NCI-H1417 treated with DMSO at 0.1 percent for 48 hours (cell line): ENCODE data around the gene NRXN3.

Experiments used
- DNase-seq: peaks from one replicate; lab custom pipeline; 2025; lab: John Stamatoyannopoulos, UW

NRXN3 gene

DNA sequence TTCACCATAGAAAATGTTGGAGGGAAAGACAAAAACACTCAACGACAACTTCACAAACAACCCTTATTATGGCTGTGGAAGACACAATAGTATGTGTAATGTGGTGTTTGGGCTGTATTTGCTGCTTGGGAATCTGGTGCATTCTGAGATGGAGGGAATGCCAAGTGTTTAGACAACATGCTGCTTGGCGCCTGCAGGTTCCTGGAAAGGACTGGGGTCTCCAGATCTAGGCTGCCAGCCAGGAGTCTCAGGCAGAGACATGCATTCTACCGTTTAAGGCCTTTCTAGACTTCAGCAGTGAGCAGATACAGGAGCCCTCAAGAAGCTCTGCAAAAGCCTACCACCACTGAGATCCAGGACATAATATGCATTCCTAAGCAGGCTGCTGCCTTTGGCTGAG lies 418.7 kb downstream of the NRXN3 start:
- no peak for DNase-seq

DNA sequence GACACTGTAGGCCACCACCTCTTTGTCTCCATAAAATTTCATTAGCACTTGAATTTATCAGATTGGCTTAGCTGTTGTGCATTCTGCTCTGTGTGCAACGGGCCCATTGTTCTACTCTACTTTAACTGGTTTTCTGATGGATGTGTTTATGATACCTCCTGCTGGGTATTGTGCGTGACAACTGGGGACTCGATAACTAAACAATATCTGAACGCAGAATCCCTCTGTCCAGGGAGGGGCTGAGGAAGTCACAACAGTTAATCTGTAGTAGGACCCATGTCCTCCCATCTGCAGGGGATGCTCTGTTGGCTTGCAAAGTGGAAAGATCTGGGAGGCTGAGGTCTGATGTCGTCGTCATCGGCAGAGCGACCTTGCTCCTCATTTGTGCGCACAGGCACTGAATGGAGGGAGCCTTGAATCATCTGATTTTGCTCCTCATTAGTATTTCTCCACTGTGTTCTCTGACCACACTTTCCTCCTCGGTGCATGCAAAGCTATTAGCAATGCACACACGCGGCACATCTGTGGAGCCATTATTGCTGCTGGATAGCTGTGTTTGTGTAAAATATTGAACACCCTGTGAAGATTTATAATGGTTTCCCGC lies 422.5 kb downstream of the NRXN3 start:
- peak; percentile 69 for DNase-seq

DNA sequence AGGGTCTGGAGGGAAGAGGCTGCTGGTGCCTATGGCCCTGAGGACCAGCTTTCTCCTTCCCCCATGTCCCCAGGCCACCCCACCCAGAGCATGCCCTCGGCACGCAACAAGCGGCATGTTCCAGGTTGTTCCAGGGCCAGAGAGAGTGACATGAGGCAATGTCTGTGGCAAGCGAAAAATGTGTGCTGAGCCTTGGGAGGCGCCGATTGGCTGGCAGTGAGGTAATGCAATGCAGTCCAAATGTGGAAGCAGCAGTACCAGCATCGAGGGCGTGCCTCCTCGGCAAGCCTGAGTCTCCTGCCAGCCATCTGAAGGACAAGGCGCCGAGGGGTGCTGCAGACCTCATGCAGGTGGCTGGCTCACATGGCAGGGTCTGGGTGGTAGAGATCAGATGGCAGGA lies 423.8 kb downstream of the NRXN3 start:
- no peak for DNase-seq

GRCh38 chr14:78595797-78596196 lies 425.6 kb downstream of the NRXN3 start:
- no peak for DNase-seq

- peak; percentile 11 for DNase-seq
These were observed 428.1 kb downstream of the NRXN3 start for GRCh38 chr14:78598046-78598920.

DNA sequence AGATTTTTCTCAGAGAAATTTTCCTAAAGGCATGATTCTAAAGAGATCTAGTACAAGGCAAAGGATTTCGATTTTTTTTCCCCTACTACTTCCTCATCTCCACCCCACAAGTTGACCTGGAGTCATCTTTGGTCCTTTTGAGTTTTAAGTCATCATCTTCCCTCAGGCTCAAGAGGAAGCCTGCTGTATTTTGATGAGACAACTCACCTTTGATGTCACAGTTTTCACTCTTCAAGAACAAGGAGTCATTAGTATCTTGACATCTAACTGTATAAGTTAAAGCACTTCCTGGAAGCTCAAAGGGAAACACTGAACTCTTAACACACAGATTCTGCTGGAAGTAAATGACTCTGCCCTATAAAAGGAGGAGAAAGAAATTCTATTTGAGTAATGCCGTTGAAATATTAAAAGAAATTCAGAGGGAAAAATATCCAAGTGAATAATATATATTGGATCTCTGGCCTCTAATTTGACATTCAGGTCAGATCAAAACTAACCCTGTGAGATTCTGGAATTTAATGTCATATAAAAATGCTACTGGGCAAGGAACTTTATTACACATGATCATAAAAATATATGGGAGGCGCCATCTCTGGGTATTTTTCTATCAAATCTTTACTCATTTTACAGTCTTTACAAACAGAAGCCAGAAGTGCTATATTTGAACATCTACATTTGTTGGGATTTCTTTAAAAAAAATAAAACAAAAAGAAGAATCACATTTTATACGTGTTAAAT lies 435.0 kb downstream of the NRXN3 start:
- no peak for DNase-seq

DNA sequence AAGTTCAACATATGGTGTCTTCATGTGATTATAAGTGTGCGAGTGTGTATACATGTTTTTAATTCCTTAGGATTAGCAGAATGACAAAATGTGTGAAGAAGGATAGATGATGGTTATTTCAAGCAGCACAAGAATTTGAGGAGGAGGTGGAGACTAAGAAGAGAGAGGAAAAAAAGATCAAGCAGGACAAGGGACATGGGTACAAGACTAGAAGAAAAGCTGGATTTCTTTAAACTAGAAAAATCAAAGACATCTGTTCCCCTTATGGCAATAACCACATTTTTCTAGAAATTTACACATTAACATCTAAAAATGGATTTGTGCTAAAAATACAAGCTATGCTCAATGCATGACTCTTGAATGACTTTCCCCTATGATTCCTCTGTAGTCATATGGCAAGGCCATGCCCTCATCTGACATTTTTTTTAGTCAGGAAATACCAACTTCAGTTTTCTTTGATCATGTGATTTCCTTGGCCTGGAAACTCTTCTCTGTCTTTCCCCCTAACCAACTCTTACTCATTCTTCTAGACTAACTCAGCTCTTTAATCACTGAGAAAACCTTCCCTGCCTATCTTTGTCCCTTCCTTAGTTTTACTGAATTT lies 435.8 kb downstream of the NRXN3 start:
- no peak for DNase-seq

DNA sequence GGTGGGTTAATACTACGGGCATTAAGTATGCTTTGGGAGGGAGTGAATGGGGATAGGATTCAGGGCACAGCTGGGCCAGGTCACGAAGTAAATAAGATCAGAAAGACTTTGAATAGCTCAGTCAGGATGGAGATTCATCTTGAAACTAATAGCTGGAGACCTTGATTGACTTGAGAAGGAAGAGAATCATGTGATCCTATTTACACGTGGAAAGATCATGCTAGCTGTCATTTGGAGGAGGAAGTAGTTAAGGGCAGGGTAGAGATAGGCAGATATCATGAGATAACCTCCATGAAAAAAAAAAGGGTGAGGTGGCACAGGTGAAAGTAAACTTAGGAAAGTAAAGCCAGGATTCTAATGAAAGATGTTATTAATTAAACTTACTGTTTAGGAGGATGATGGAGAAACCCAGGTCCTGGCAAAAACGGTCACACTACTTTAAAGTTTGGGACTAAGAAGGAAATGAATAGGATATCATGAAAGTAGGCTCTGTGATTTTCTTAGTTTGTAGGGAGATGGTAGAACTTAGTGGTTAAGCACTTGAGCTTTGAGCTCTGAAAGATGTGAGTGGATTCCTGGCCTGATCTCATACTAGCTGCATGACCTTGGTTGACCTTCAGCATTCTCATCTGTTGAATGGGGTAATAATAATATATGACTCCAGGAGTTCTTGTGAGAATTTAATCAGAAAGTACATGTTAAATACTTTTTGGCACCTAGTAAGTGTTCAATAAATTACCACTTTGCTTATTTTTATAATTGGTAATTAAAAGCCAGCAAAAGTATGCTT lies 439.0 kb downstream of the NRXN3 start:
- DNase-seq = no peak

DNA sequence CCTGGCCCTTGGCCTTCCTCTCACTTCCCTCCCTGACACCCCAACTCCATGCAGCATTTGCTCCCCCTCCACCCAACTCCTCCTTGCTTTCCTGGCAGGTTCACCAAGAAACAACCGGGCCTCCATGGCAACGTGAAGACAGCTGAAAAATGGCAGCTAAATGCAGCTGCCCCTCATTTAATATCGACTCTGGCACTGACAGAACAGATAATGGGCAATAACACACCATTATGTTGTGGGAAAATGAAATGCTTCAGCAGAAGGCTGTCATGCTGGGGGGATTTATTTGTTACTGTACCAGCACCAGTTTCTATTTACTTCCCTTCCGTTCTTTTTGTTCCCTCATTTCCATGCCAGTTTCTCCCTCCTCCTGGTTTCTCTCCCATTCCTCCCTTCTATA lies 440.8 kb downstream of the NRXN3 start:
- DNase-seq = no peak

- DNase-seq = no peak
These were observed 441.8 kb downstream of the NRXN3 start for GRCh38 chr14:78611796-78612571.

GRCh38 chr14:78612666-78613065 lies 442.5 kb downstream of the NRXN3 start:
- no peak for DNase-seq

DNA sequence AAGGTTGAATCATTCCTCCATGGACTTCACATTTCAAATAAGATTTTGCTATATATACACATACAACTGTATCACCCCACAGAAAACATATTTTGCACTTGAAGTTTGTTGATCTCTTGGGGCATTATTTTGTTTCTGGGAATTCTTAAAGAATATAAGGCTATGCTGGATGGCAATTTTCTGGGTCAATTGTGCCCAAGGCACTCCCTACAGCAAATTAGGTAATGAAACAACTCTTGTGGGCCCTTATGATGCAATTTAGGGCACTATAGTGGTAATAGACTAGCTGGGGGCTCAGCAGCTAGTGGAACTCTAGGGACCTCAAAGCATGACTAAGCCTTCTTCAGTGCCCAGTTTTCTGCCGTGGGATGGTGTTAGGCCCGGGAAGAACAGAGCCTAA lies 444.4 kb downstream of the NRXN3 start:
- no peak for DNase-seq

GRCh38 chr14:78617735-78618134 lies 447.6 kb downstream of the NRXN3 start:
- DNase-seq = no peak

GRCh38 chr14:78618368-78618767 lies 448.2 kb downstream of the NRXN3 start:
- DNase-seq = no peak

- DNase-seq = no peak
These were observed 456.9 kb downstream of the NRXN3 start for GRCh38 chr14:78627114-78627513.

DNA sequence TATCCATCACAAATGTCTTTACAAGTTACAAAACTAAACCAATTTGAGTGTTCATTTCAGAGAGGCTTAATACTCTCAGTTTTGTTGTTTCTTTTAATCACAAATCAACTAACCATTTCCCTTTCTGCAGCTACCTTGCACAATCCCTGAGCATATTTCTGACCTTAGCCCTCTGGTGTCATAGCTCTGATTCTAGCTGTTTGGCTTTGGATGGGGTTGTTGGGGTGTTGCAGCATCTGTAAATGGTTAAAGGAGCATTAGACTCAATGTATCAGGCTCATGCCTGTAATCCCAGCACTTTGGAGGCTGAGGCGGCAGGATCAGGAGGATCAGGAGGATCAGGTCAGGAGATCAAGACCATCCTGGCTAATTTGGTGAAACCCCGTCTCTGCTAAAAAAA lies 461.4 kb downstream of the NRXN3 start:
- no peak for DNase-seq

DNA sequence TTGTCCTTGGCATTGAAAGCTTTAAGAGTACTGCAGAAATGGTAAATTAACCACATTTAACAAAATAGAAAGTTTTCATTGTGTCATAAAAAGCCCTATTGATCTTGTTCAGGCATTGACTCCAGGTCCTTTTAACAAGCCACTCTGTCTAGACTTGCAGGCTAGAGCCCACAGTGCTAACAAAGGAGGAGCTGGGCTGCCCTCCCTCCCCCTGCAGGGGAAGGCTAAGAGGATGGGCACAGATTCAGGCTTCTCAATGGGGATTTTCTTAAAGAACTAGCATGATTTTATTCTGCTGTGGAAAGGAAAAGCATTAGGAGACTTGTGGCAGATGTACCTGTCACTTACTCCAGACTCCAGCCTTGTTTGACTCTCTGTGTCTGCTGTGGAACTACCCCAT lies 463.6 kb downstream of the NRXN3 start:
- DNase-seq = no peak

DNA sequence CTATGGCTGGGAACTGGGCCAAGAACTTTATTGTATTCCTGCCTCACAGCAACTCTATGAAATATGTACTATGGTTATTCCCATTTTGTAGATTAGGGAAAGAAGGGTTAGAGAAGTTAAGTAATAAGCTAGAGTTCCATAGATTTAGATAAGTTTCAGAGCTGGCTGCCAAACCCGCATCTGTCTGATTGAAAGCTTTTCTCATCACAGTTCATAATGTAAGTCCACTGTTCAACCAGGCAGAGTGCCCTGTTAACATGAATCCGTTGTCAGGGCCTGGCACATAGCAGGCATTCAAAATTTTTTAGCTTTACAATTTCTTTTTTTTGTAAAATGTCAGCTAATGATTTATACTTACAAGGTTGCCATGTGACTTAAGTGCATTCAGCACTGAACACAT lies 467.3 kb downstream of the NRXN3 start:
- DNase-seq = no peak

DNA sequence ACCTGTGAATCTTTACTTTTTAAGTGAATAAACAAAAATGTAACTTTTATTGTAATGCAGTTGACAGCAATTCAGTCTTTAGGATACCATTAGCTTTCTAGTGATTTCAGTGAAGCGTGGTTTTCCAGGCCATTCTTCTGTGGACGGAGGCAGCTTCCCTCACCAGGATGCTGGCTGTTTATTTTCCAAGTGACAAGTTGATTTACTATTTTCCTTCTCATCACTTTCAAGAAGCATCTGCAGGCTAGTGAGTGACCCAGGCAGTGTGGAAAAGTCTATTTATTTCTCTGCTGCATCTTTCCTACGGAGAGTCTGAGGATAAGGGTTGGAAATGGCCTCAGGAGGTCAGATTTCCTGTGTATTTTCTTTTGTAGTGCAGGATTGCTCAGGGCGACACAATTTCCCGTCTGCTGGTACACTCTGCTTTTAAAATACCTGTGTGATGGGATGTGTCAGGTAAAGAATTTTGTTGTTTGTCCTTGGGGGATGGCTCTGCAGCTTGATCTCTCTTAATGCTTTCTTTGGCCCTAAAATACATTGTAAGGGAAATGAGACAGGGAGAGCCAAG lies 467.8 kb downstream of the NRXN3 start:
- DNase-seq = no peak

- no peak for DNase-seq
These were observed 468.8 kb downstream of the NRXN3 start for GRCh38 chr14:78638926-78639325.
